HEK293 (cell line): Measurements from ENCODE around the gene TEAD3.
A peak's percentile ranks its signal among the peaks of the same experiment; 100 is the strongest.

Experiments used
- CTCF ChIA-PET: fragments of 350-600 bp; formaldehyde crosslinking; extraction: SDS; loops from one replicate; lab custom pipeline; 2021; ENCODE audit warnings: antibody characterized with exemption; lab: Yijun Ruan, JAX
- POLR2A ChIA-PET: fragments of 300-600 bp; formaldehyde crosslinking; extraction: SDS; loops from one replicate; lab custom pipeline; 2020; ENCODE audit warnings: antibody characterized with exemption, inconsistent platforms; lab: Yijun Ruan, JAX
- H3K27ac ChIP-seq: fragments of 200-500 bp; sonication (Bioruptor generic); 2 replicates; pipeline ENCODE4 v1.5.1; 2014; ENCODE audit warnings: low read depth, low read length, control low read depth, inconsistent platforms; ENCODE audit errors: extremely low read depth
- H3K36me3 ChIP-seq, 2 experiments: fragments of 200-500 bp in 1 of 2; sonication (Bioruptor generic) in 1 of 2; 1 replicate in 1 of 2; 2 replicates in 1 of 2; pipeline ENCODE4 v1.5.1; 2014 to 2017; ENCODE audit warnings: inconsistent platforms in 2 of 2, low read length in 2 of 2; ENCODE audit not compliant: control insufficient read depth in 2 of 2, insufficient read depth in 1 of 2
- H3K4me1 ChIP-seq: fragments of 200-500 bp; sonication (Bioruptor generic); 2 replicates; pipeline ENCODE4 v1.5.1; 2014; ENCODE audit warnings: mild to moderate bottlenecking, low read length, inconsistent platforms; ENCODE audit not compliant: control insufficient read depth, insufficient read depth
- H3K4me3 ChIP-seq: 2 replicates; pipeline ENCODE4 v1.5.1; 2011; ENCODE audit warnings: low read depth, mild to moderate bottlenecking, control low read depth, low read length, moderate library complexity
- H3K9me3 ChIP-seq: fragments of 200-500 bp; sonication (Bioruptor generic); 2 replicates; pipeline ENCODE4 v1.5.1; 2014; ENCODE audit warnings: low read depth, low read length, inconsistent platforms; ENCODE audit not compliant: control insufficient read depth, insufficient read depth
- EGR2 ChIP-seq: fragments of 450-650 bp; formaldehyde crosslinking; IDR thresholded peaks from 2 replicates; pipeline ENCODE4 v1.5.1; 2016; ENCODE audit warnings: low read depth, missing biosample characterization, missing genetic modification characterization
- GFI1B ChIP-seq: fragments of 450-650 bp; formaldehyde crosslinking; IDR thresholded peaks from 2 replicates; pipeline ENCODE4 v1.5.1; 2016; ENCODE audit warnings: missing biosample characterization, missing genetic modification characterization
- KLF10 ChIP-seq: fragments of 450-650 bp; IDR thresholded peaks from 2 replicates; pipeline ENCODE4 v1.5.1; 2018; ENCODE audit warnings: missing biosample characterization, mild to moderate bottlenecking, missing genetic modification characterization
- MEIS1 ChIP-seq: sonication (generic); formaldehyde crosslinking; IDR thresholded peaks from 2 replicates; pipeline ENCODE4 v1.8.1; 2022; ENCODE audit warnings: missing genetic modification reagents, mild to moderate bottlenecking, borderline replicate concordance
- SCRT2 ChIP-seq: fragments of 450-650 bp; formaldehyde crosslinking; IDR thresholded peaks from 2 replicates; pipeline ENCODE4 v1.5.1; 2016; ENCODE audit warnings: missing biosample characterization, missing genetic modification characterization
- ZBTB26 ChIP-seq: fragments of 450-650 bp; formaldehyde crosslinking; optimal IDR thresholded peaks from 2 replicates; pipeline ENCODE3; 2016; ENCODE audit warnings: missing biosample characterization, mild to moderate bottlenecking, missing genetic modification characterization
- ZBTB49 ChIP-seq: fragments of 450-650 bp; formaldehyde crosslinking; IDR thresholded peaks from 2 replicates; pipeline ENCODE4 v1.5.1; 2016; ENCODE audit warnings: missing biosample characterization, missing genetic modification characterization, low read depth
- ZFHX2 ChIP-seq: fragments of 450-650 bp; formaldehyde crosslinking; conservative IDR thresholded peaks from 2 replicates; pipeline ENCODE4 v1.5.1; 2016; ENCODE audit warnings: missing biosample characterization, missing genetic modification characterization
- ZIC2 ChIP-seq: fragments of 450-650 bp; formaldehyde crosslinking; IDR thresholded peaks from 2 replicates; pipeline ENCODE4 v1.5.1; 2016; ENCODE audit warnings: missing biosample characterization, missing genetic modification characterization
- ZNF132 ChIP-seq: fragments of 450-650 bp; formaldehyde crosslinking; IDR thresholded peaks from 2 replicates; pipeline ENCODE4 v1.5.1; 2017; ENCODE audit warnings: missing biosample characterization, missing genetic modification characterization, borderline replicate concordance
- ZNF140 ChIP-seq: fragments of 450-650 bp; formaldehyde crosslinking; IDR thresholded peaks from 2 replicates; pipeline ENCODE4 v1.5.1; 2016; ENCODE audit warnings: missing biosample characterization, missing genetic modification characterization
- ZNF221 ChIP-seq: fragments of 450-650 bp; formaldehyde crosslinking; IDR thresholded peaks from 2 replicates; pipeline ENCODE4 v1.5.1; 2017; ENCODE audit warnings: missing biosample characterization, missing genetic modification characterization, borderline replicate concordance
- ZNF23 ChIP-seq: fragments of 450-650 bp; formaldehyde crosslinking; IDR thresholded peaks from 2 replicates; pipeline ENCODE4 v1.5.1; 2016; ENCODE audit warnings: missing biosample characterization, missing genetic modification characterization, borderline replicate concordance
- ZNF404 ChIP-seq: fragments of 450-650 bp; formaldehyde crosslinking; IDR thresholded peaks from 2 replicates; pipeline ENCODE4 v1.5.1; 2017; ENCODE audit warnings: missing biosample characterization, missing genetic modification characterization
- ZNF488 ChIP-seq: fragments of 450-650 bp; formaldehyde crosslinking; IDR thresholded peaks from 2 replicates; pipeline ENCODE4 v1.5.1; 2016; ENCODE audit warnings: missing biosample characterization, missing genetic modification characterization
- ZNF571 ChIP-seq: fragments of 450-650 bp; formaldehyde crosslinking; IDR thresholded peaks from 2 replicates; pipeline ENCODE4 v1.5.0; 2017; ENCODE audit warnings: missing biosample characterization, missing genetic modification characterization
- ZNF626 ChIP-seq: fragments of 450-650 bp; sonication (Bioruptor Pico); formaldehyde crosslinking; IDR thresholded peaks from 2 replicates; pipeline ENCODE4 v1.5.1; 2018; ENCODE audit warnings: missing biosample characterization, missing genetic modification characterization, inconsistent platforms
- ZNF692 ChIP-seq: fragments of 450-650 bp; formaldehyde crosslinking; IDR thresholded peaks from 2 replicates; pipeline ENCODE4 v1.5.1; 2016; ENCODE audit warnings: missing biosample characterization, missing genetic modification characterization
- ZNF843 ChIP-seq: fragments of 450-650 bp; formaldehyde crosslinking; IDR thresholded peaks from 2 replicates; pipeline ENCODE4 v1.5.1; 2016; ENCODE audit warnings: missing biosample characterization, missing genetic modification characterization
- ZSCAN4 ChIP-seq: fragments of 450-650 bp; formaldehyde crosslinking; IDR thresholded peaks from 2 replicates; pipeline ENCODE4 v1.5.1; 2017; ENCODE audit warnings: missing biosample characterization, missing genetic modification characterization
- ZXDB ChIP-seq: fragments of 450-650 bp; formaldehyde crosslinking; IDR thresholded peaks from 2 replicates; pipeline ENCODE4 v1.5.1; 2016; ENCODE audit warnings: missing biosample characterization, missing genetic modification characterization

The TEAD3 gene

GRCh38 chr6:35443341-35444030 is 53.4 kb downstream of the TEAD3 start (continued):
- TF ChIP-seq ZNF843 (tag by site-specific recombination) (no peak), ZNF221 (no peak), ZNF488 (tag by site-specific recombination) (no peak), ZNF571 (tag by site-specific recombination) (no peak), ZIC2 (tag by site-specific recombination) (peak; percentile 79), ZNF692 (tag by site-specific recombination) (peak; percentile 83)

- CTCF ChIA-PET: interaction anchor here (0.8 kb wide), 1 partner anchor 9 kb away, joined by 3 read pairs; no protein-coding TSS in a partner anchor
- Histone ChIP-seq H3K4me3 (no peak overlapping the region), H3K4me1 (no peaks in the 10 kb centered on the region), H3K36me3 (no peaks in the 10 kb centered on the region), H3K27ac (no peak overlapping the region), H3K9me3 (no peaks in the 10 kb centered on the region)
- POLR2A ChIA-PET: no interaction called here
- TF ChIP-seq ZNF23 (tag by site-specific recombination) (no peak), ZNF404 (no peak), GFI1B (no peak), ZNF626 (tag by site-specific recombination) (no peak), MEIS1 (no peak), ZNF140 (tag by site-specific recombination) (no peak), SCRT2 (tag by site-specific recombination) (no peak), ZNF132 (tag by site-specific recombination) (no peak)
These were observed 54.2 kb downstream of the TEAD3 start for GRCh38 chr6:35442693-35443092.

GRCh38 chr6:35441642-35442041 is 55.2 kb downstream of the TEAD3 start:
- ChIA-PET CTCF (interaction anchor here (0.6 kb wide), 1 partner anchor 25 kb away, joined by 4 read pairs; no protein-coding TSS in a partner anchor), POLR2A (no interaction called here)
- TF ChIP-seq ZBTB26 (tag by site-specific recombination) (no peak), ZBTB49 (tag by site-specific recombination) (no peak), KLF10 (tag by site-specific recombination) (no peak), ZSCAN4 (tag by site-specific recombination) (no peak), EGR2 (tag by site-specific recombination) (peak; percentile 41; the same call in 1 of the 2 replicates), ZXDB (no peak), ZFHX2 (tag by site-specific recombination) (0 out of 2 replicates have a peak, but pooled peaks have one; percentile 20)
- H3K9me3 ChIP-seq: no peaks in the 10 kb centered on the region
- no peaks in the 10 kb centered on the region for H3K4me1 ChIP-seq
- H3K36me3 ChIP-seq: no peaks in the 10 kb centered on the region
- no peak overlapping the region for H3K4me3 ChIP-seq
- no peak overlapping the region for H3K27ac ChIP-seq
